ENCODE data around the gene LMX1A. TPM values are rescaled to one million over a fixed set of nuclear protein-coding genes. Genes with fewer than 3 reads are reported as not detected.

The LMX1A gene
- total RNA-seq, 1 donor from 2014 or later = not detected

- H3K9me3 Mint-ChIP-seq (ENCODE audit: unreplicated experiment) = no peaks in the 10 kb centered on the region
- H3K27me3 Mint-ChIP-seq (ENCODE audit: unreplicated experiment) = peaks cover 4% of the 10 kb centered on the region
- peaks cover 2% of the 10 kb centered on the region for H3K4me1 Mint-ChIP-seq (ENCODE audit: low read depth, unreplicated experiment)
- no peaks in the 10 kb centered on the region for H3K36me3 Mint-ChIP-seq (ENCODE audit: unreplicated experiment)
- H3K27ac Mint-ChIP-seq (ENCODE audit: unreplicated experiment) = no peak overlapping the region
- DNase-seq = no peak
- no peak overlapping the region for H3K4me3 Mint-ChIP-seq (ENCODE audit: unreplicated experiment)
- TF ChIP-seq CTCF (IDR thresholded peaks at IDR 0.05; ENCODE audit: partially characterized antibody, unreplicated experiment) = no peak
Measured at GRCh38 chr1:165395901-165396300, 39.4 kb upstream of the LMX1A start.

DNA sequence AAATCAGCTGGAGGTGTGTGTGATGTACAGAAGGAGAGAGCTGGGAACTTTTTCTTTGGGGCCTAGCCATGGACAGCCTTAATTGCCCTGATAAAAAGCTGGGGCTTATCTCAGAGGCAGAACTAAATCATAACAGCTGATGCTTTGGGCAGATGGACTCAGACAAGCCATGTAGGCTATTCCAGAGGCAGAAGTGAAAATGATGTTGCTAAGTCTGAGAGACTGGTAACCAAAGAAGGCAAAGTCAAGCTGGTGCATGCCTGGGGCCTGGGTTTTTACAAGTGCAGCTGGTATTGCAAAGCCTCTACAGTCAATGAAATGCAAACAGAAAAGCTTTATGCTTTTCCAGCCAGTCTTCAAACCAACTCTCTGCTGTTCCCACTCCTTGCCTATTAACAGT, 39.0 kb upstream of the LMX1A start:
- Mint-ChIP-seq H3K27me3 (ENCODE audit: unreplicated experiment) (peaks cover 4% of the 10 kb centered on the region), H3K4me1 (ENCODE audit: low read depth, unreplicated experiment) (no peaks in the 10 kb centered on the region), H3K4me3 (ENCODE audit: unreplicated experiment) (no peak overlapping the region), H3K36me3 (ENCODE audit: unreplicated experiment) (no peaks in the 10 kb centered on the region), H3K27ac (ENCODE audit: unreplicated experiment) (no peak overlapping the region), H3K9me3 (ENCODE audit: unreplicated experiment) (no peaks in the 10 kb centered on the region)
- DNase-seq = no peak
- no peak for TF ChIP-seq CTCF (IDR thresholded peaks at IDR 0.05; ENCODE audit: partially characterized antibody, unreplicated experiment)

- H3K9me3 Mint-ChIP-seq (ENCODE audit: unreplicated experiment) = no peaks in the 10 kb centered on the region
- DNase-seq = peak; percentile 87
- no peaks in the 10 kb centered on the region for H3K36me3 Mint-ChIP-seq (ENCODE audit: unreplicated experiment)
- peaks cover 4% of the 10 kb centered on the region for H3K27me3 Mint-ChIP-seq (ENCODE audit: unreplicated experiment)
- TF ChIP-seq CTCF (IDR thresholded peaks at IDR 0.05; ENCODE audit: partially characterized antibody, unreplicated experiment) = peak; percentile 97
- H3K4me3 Mint-ChIP-seq (ENCODE audit: unreplicated experiment) = peak overlapping the region; percentile 66
- H3K27ac Mint-ChIP-seq (ENCODE audit: unreplicated experiment) = no peak overlapping the region
- no peaks in the 10 kb centered on the region for H3K4me1 Mint-ChIP-seq (ENCODE audit: low read depth, unreplicated experiment)
Measured at GRCh38 chr1:165392634-165393571, 36.4 kb upstream of the LMX1A start.

GRCh38 chr1:165389609-165390008, 33.1 kb upstream of the LMX1A start:
- no peak for TF ChIP-seq CTCF (IDR thresholded peaks at IDR 0.05; ENCODE audit: partially characterized antibody, unreplicated experiment)
- Mint-ChIP-seq H3K27me3 (ENCODE audit: unreplicated experiment) (peaks cover 7% of the 10 kb centered on the region), H3K27ac (ENCODE audit: unreplicated experiment) (no peak overlapping the region)

DNA sequence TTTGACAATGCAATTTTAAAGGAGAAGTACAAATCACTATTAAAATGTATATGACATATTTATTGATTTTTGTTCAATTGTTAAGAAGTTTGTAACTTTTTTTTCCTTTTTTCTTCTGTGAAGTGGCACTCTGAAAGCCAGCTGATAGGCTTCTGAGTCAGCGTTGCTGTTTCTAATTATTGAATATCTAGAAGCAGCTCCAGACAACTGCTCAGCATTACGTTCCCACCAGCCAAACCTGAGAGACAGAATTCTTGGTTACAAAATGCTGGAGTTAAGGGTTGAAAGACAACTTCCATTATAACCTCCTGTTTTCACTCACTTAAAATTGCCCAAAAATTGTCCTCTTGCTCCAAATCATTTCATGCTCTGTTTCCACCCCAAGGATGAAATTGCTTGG, 31.4 kb upstream of the LMX1A start:
- H3K27me3 Mint-ChIP-seq (ENCODE audit: unreplicated experiment) = peaks cover 7% of the 10 kb centered on the region
- H3K9me3 Mint-ChIP-seq (ENCODE audit: unreplicated experiment) = peaks cover under 1% of the 10 kb centered on the region
- no peak for TF ChIP-seq CTCF (IDR thresholded peaks at IDR 0.05; ENCODE audit: partially characterized antibody, unreplicated experiment)

More at GRCh38 chr1:165389609-165390008, 33.1 kb upstream of the LMX1A start:
- Mint-ChIP-seq H3K36me3 (ENCODE audit: unreplicated experiment) (no peaks in the 10 kb centered on the region), H3K9me3 (ENCODE audit: unreplicated experiment) (no peaks in the 10 kb centered on the region), H3K4me1 (ENCODE audit: low read depth, unreplicated experiment) (no peaks in the 10 kb centered on the region), H3K4me3 (ENCODE audit: unreplicated experiment) (no peak overlapping the region)
- no peak for DNase-seq

More for the DNA sequence above, 31.4 kb upstream of the LMX1A start:
- H3K4me3 Mint-ChIP-seq (ENCODE audit: unreplicated experiment) = no peak overlapping the region
- DNase-seq = no peak
- no peak overlapping the region for H3K27ac Mint-ChIP-seq (ENCODE audit: unreplicated experiment)
- no peaks in the 10 kb centered on the region for H3K36me3 Mint-ChIP-seq (ENCODE audit: unreplicated experiment)
- H3K4me1 Mint-ChIP-seq (ENCODE audit: low read depth, unreplicated experiment) = no peaks in the 10 kb centered on the region

Data from glutamatergic neuron (in vitro differentiated cells).